Ectodermal cell (in vitro differentiated cells): ENCODE measurements around the gene SRP54.
"Not testable (repeated sequence)": the region's sequence is repeated elsewhere in the genome, so short reads cannot be mapped to it uniquely, and the experiment has no call there.

Source experiments
- H3K27ac ChIP-seq: 2 replicates; pipeline ENCODE4 v1.7.0; 2013; ENCODE audit warnings: mild to moderate bottlenecking, low read depth, low read length; ENCODE audit not compliant: insufficient read depth, poor library complexity, severe bottlenecking
- H3K27me3 ChIP-seq: 2 replicates; pipeline ENCODE4 v1.7.0; 2013; ENCODE audit warnings: mild to moderate bottlenecking, low read length; ENCODE audit not compliant: insufficient read depth, control insufficient read depth, poor library complexity, severe bottlenecking
- H3K36me3 ChIP-seq: one replicate; pipeline ENCODE4 v1.7.0; 2013; ENCODE audit warnings: low read length; ENCODE audit not compliant: control insufficient read depth, insufficient read depth
- H3K4me1 ChIP-seq: one replicate; pipeline ENCODE4 v1.7.0; 2013; ENCODE audit warnings: low read length; ENCODE audit not compliant: control insufficient read depth, insufficient read depth
- H3K4me3 ChIP-seq: 2 replicates; pipeline ENCODE4 v1.7.0; 2013; ENCODE audit warnings: low read depth, low read length, control low read depth; ENCODE audit not compliant: insufficient read depth
- H3K9me3 ChIP-seq: 2 replicates; pipeline ENCODE4 v1.7.0; 2013; ENCODE audit warnings: mild to moderate bottlenecking, low read length, moderate library complexity; ENCODE audit not compliant: control insufficient read depth
- WGBS, 2 experiments: methylation state at CpG; one replicate each; pipeline ENCODE4 v1.1.7; 2013; ENCODE audit warnings: missing lambda C conversion rate in 2 of 2; 5-methylcytosine and 5-hydroxymethylcytosine counted together

The SRP54 gene

GRCh38 chr14:35001621-35002020, 18.8 kb downstream of the SRP54 start:
- Histone ChIP-seq H3K36me3 (no peaks in the 10 kb centered on the region), H3K9me3 (no peaks in the 10 kb centered on the region), H3K27me3 (no peaks in the 10 kb centered on the region), H3K4me1 (no peaks in the 10 kb centered on the region), H3K4me3 (no peak overlapping the region), H3K27ac (no peak overlapping the region)
- 91 to 100% methylated on average over 2 of the region's 2 CpGs for WGBS, 2 experiments

GRCh38 chr14:35004839-35005238, 22.0 kb downstream of the SRP54 start:
- Histone ChIP-seq H3K4me1 (no peaks in the 10 kb centered on the region), H3K4me3 (no peak overlapping the region), H3K36me3 (peaks cover 2% of the 10 kb centered on the region), H3K27ac (no peak overlapping the region), H3K27me3 (no peaks in the 10 kb centered on the region), H3K9me3 (no peaks in the 10 kb centered on the region)
- 89 to 95% methylated on average over 1 of the region's 1 CpG for WGBS, 2 experiments

GRCh38 chr14:35016568-35016967, 33.8 kb downstream of the SRP54 start:
- WGBS, 2 experiments: 88 to 96% methylated on average over 1 of the region's 1 CpG
- Histone ChIP-seq H3K4me3 (no peak overlapping the region), H3K36me3 (peaks cover 21% of the 10 kb centered on the region)

GRCh38 chr14:35020713-35021112, 37.9 kb downstream of the SRP54 start:
- Histone ChIP-seq H3K4me1 (no peaks in the 10 kb centered on the region), H3K27me3 (no peaks in the 10 kb centered on the region), H3K27ac (no peak overlapping the region), H3K36me3 (peaks cover 10% of the 10 kb centered on the region), H3K4me3 (no peak overlapping the region), H3K9me3 (no peaks in the 10 kb centered on the region)
- 95 to 96% methylated on average over 2 to 4 of the region's 4 CpGs for WGBS, 2 experiments

More at GRCh38 chr14:35016568-35016967, 33.8 kb downstream of the SRP54 start:
- Histone ChIP-seq H3K9me3 (no peaks in the 10 kb centered on the region), H3K27me3 (no peaks in the 10 kb centered on the region), H3K27ac (no peak overlapping the region), H3K4me1 (no peaks in the 10 kb centered on the region)

GRCh38 chr14:35028435-35028834, 45.6 kb downstream of the SRP54 start:
- peaks cover 22% of the 10 kb centered on the region for H3K36me3 ChIP-seq
- H3K4me1 ChIP-seq: no peaks in the 10 kb centered on the region
- no peaks in the 10 kb centered on the region for H3K27me3 ChIP-seq
- H3K27ac ChIP-seq: no peak overlapping the region
- 100% methylated on average over 1 of the region's 2 CpGs; no CpG with 5 or more reads in 1 of the 2 experiments for WGBS, 2 experiments
- no peaks in the 10 kb centered on the region for H3K9me3 ChIP-seq
- H3K4me3 ChIP-seq: no peak overlapping the region

GRCh38 chr14:35032562-35032961, 49.8 kb downstream of the SRP54 start:
- Histone ChIP-seq H3K27ac (no peak overlapping the region), H3K4me1 (no peaks in the 10 kb centered on the region), H3K27me3 (no peaks in the 10 kb centered on the region), H3K36me3 (peaks cover 22% of the 10 kb centered on the region), H3K4me3 (no peak overlapping the region), H3K9me3 (no peaks in the 10 kb centered on the region)
- WGBS, 2 experiments: 93 to 97% methylated on average over 2 of the region's 2 CpGs

GRCh38 chr14:35034440-35034833, 51.6 kb downstream of the SRP54 start:
- Histone ChIP-seq H3K27me3 (no peaks in the 10 kb centered on the region), H3K27ac (no peak overlapping the region), H3K4me3 (no peak overlapping the region), H3K4me1 (no peaks in the 10 kb centered on the region), H3K36me3 (peaks cover 8% of the 10 kb centered on the region), H3K9me3 (no peaks in the 10 kb centered on the region)
- 76 to 79% methylated on average over 5 of the region's 5 CpGs for WGBS, 2 experiments

- H3K9me3 ChIP-seq, H3K36me3 ChIP-seq, H3K27ac ChIP-seq, H3K4me1 ChIP-seq, H3K4me3 ChIP-seq, H3K27me3 ChIP-seq: not testable (repeated sequence)
- 95% methylated on average over 5 of the region's 5 CpGs for WGBS, 2 experiments
Observed at GRCh38 chr14:35034944-35035554, 52.3 kb downstream of the SRP54 start.

GRCh38 chr14:35038312-35038711, 55.5 kb downstream of the SRP54 start:
- H3K9me3 ChIP-seq, H3K4me1 ChIP-seq, H3K4me3 ChIP-seq, H3K36me3 ChIP-seq, H3K27me3 ChIP-seq, H3K27ac ChIP-seq: not testable (repeated sequence)
- WGBS, 2 experiments: 92 to 97% methylated on average over 9 to 10 of the region's 17 CpGs

GRCh38 chr14:35042632-35043031, 59.8 kb downstream of the SRP54 start:
- no peaks in the 10 kb centered on the region for H3K36me3 ChIP-seq
- WGBS, 2 experiments: 82 to 93% methylated on average over 3 of the region's 3 CpGs
- H3K9me3 ChIP-seq: no peaks in the 10 kb centered on the region
- H3K27me3 ChIP-seq: no peaks in the 10 kb centered on the region
- no peak overlapping the region for H3K27ac ChIP-seq
- no peak overlapping the region for H3K4me3 ChIP-seq
- no peaks in the 10 kb centered on the region for H3K4me1 ChIP-seq

- H3K9me3 ChIP-seq: no peaks in the 10 kb centered on the region
- H3K4me1 ChIP-seq: no peaks in the 10 kb centered on the region
- WGBS, 2 experiments: 88% methylated on average over 2 of the region's 2 CpGs
- no peak overlapping the region for H3K27ac ChIP-seq
- H3K27me3 ChIP-seq: no peaks in the 10 kb centered on the region
- H3K4me3 ChIP-seq: no peak overlapping the region
- H3K36me3 ChIP-seq: no peaks in the 10 kb centered on the region
Observed at GRCh38 chr14:35043046-35043445, 60.3 kb downstream of the SRP54 start.
